Measurements from ENCODE around the gene NPC1.

DNA sequence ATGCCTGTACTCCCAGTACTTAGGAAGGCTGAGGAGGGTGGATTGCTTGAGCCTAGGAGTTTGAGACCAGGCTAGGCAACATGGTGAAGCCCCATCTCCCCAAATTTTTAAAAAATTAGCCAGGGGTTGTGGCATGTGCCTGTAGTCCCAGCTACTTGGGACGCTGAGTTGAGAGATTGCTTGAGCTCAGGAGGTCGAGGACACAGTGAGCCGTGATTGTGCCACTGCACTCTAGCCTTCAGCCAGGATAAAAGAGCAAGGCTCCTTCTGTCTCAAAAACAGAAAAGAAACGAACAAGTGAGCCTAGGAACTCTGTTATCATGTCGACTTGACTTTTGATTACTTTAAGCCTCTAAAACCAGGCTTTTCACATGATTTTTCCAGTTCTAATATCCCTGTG, 13.7 kb downstream of the NPC1 start:
- TF ChIP-seq, protein P1, sequence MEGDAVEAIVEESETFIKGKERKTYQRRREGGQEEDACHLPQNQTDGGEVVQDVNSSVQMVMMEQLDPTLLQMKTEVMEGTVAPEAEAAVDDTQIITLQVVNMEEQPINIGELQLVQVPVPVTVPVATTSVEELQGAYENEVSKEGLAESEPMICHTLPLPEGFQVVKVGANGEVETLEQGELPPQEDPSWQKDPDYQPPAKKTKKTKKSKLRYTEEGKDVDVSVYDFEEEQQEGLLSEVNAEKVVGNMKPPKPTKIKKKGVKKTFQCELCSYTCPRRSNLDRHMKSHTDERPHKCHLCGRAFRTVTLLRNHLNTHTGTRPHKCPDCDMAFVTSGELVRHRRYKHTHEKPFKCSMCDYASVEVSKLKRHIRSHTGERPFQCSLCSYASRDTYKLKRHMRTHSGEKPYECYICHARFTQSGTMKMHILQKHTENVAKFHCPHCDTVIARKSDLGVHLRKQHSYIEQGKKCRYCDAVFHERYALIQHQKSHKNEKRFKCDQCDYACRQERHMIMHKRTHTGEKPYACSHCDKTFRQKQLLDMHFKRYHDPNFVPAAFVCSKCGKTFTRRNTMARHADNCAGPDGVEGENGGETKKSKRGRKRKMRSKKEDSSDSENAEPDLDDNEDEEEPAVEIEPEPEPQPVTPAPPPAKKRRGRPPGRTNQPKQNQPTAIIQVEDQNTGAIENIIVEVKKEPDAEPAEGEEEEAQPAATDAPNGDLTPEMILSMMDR (IDR thresholded peaks at IDR 0.05): no peak
- TF ChIP-seq SIN3A (IDR thresholded peaks at IDR 0.05; ENCODE audit: borderline replicate concordance, insufficient read depth, low read depth, low read length): no peak
- TF ChIP-seq, protein P2, sequence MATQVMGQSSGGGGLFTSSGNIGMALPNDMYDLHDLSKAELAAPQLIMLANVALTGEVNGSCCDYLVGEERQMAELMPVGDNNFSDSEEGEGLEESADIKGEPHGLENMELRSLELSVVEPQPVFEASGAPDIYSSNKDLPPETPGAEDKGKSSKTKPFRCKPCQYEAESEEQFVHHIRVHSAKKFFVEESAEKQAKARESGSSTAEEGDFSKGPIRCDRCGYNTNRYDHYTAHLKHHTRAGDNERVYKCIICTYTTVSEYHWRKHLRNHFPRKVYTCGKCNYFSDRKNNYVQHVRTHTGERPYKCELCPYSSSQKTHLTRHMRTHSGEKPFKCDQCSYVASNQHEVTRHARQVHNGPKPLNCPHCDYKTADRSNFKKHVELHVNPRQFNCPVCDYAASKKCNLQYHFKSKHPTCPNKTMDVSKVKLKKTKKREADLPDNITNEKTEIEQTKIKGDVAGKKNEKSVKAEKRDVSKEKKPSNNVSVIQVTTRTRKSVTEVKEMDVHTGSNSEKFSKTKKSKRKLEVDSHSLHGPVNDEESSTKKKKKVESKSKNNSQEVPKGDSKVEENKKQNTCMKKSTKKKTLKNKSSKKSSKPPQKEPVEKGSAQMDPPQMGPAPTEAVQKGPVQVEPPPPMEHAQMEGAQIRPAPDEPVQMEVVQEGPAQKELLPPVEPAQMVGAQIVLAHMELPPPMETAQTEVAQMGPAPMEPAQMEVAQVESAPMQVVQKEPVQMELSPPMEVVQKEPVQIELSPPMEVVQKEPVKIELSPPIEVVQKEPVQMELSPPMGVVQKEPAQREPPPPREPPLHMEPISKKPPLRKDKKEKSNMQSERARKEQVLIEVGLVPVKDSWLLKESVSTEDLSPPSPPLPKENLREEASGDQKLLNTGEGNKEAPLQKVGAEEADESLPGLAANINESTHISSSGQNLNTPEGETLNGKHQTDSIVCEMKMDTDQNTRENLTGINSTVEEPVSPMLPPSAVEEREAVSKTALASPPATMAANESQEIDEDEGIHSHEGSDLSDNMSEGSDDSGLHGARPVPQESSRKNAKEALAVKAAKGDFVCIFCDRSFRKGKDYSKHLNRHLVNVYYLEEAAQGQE (IDR thresholded peaks at IDR 0.05; ENCODE audit: insufficient read depth in 1 of 2, low read depth in 2 of 2, low read length in 1 of 2): no peak

Data from Panc1 (cell line).